AG04450 (cell line): Measurements from ENCODE around the gene ZFP91. TPM values are rescaled to one million over a fixed set of nuclear protein-coding genes. Genes with fewer than 3 reads are reported as not detected.

Source experiments
- CTCF ChIA-PET: fragments of 300-600, 350-600 bp; formaldehyde crosslinking; extraction: SDS; loops from one replicate; lab custom pipeline; 2022; ENCODE audit warnings: antibody characterized with exemption, inconsistent platforms; lab: Charles Lee
- POLR2A ChIA-PET: fragments of 350-600 bp; formaldehyde crosslinking; extraction: SDS; loops from one replicate; lab custom pipeline; 2021; ENCODE audit warnings: antibody characterized with exemption, inconsistent platforms; lab: Yijun Ruan, JAX
- DNase-seq: peaks from one replicate; pipeline ENCODE4 v3.0.0-alpha.2; 2011; ENCODE audit warnings: low read depth, low spot score
- H3K27ac ChIP-seq: one replicate; pipeline ENCODE4 v1.5.1; 2012; ENCODE audit warnings: low read depth, low read length, control low read depth
- H3K27me3 ChIP-seq: one replicate; pipeline ENCODE4 v1.6.0; 2012; ENCODE audit warnings: low read length; ENCODE audit not compliant: control insufficient read depth, insufficient read depth
- H3K4me3 ChIP-seq: 2 replicates; pipeline ENCODE4 v1.5.1; 2011; ENCODE audit warnings: mild to moderate bottlenecking, low read depth, low read length, control low read depth
- H3K9me3 ChIP-seq: 2 replicates; pipeline ENCODE4 v1.5.1; 2012; ENCODE audit warnings: low read length; ENCODE audit not compliant: control insufficient read depth, insufficient read depth
- polyA plus RNA-seq: library from polyadenylated mRNA; depleted of rRNA; stranded (reverse); fragments of >200 nt; gene quantifications from 2 replicates; pipeline ENCODE4 v1.2.3, GENCODE V29; 2011
- TF ChIP-seq, protein P1 (sequence below): IDR thresholded peaks from 2 replicates; pipeline ENCODE4 v1.5.1; 2011; ENCODE audit warnings: low read depth, low read length, control low read depth, inconsistent platforms

ZFP91 gene
- polyA plus RNA-seq, 1 experiment: 47.9 TPM

GRCh38 chr11:58576887-58577471 is 1.9 kb upstream of the ZFP91 start:
- Histone ChIP-seq H3K9me3 (no peaks in the 10 kb centered on the region), H3K27ac (peak overlapping the region; percentile 100), H3K27me3 (no peaks in the 10 kb centered on the region), H3K4me3 (peak overlapping the region; percentile 94)
- POLR2A ChIA-PET: interaction anchor here (0.7 to 2.5 kb wide), 2 partner anchors 13 to 50 kb away, joined by 3 to 10 read pairs; no protein-coding TSS in a partner anchor
- CTCF ChIA-PET: interaction anchor here (0.6 to 5.5 kb wide), 27 partner anchors 9 to 862 kb away, joined by 3 to 60 read pairs (median 3); partner anchors contain the start of gene DTX4
- no peak for DNase-seq
- TF ChIP-seq, protein P1, sequence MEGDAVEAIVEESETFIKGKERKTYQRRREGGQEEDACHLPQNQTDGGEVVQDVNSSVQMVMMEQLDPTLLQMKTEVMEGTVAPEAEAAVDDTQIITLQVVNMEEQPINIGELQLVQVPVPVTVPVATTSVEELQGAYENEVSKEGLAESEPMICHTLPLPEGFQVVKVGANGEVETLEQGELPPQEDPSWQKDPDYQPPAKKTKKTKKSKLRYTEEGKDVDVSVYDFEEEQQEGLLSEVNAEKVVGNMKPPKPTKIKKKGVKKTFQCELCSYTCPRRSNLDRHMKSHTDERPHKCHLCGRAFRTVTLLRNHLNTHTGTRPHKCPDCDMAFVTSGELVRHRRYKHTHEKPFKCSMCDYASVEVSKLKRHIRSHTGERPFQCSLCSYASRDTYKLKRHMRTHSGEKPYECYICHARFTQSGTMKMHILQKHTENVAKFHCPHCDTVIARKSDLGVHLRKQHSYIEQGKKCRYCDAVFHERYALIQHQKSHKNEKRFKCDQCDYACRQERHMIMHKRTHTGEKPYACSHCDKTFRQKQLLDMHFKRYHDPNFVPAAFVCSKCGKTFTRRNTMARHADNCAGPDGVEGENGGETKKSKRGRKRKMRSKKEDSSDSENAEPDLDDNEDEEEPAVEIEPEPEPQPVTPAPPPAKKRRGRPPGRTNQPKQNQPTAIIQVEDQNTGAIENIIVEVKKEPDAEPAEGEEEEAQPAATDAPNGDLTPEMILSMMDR: peak; percentile 53

DNA sequence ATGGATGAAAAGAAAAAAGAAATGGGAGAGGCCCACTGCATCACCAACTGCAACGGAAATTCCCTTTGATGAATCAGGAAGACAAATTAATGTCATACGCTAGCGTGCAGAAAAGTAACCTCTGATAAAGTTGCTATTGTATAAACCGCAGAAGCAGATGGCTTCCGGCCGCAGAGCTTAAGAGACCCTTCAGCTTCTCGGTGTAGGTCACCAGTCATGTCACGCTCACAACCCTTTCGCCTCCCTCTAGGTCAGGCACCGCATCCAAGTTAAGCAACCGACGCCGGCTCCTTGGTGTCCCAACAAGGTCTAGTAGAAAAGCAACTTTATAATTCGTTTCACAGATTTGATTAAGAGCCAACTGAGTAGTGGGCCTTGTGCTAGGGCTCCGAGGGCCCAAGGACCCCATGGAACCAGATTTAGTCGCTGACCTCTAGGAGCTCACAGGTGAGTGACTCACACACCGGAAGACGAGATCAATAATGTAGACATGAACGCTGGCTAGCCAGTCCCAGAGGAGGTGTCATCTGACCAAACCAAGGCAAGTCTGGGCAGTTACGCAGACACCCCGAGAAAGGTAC is 1.2 kb upstream of the ZFP91 start:
- Histone ChIP-seq H3K27ac (peak overlapping the region; percentile 100), H3K9me3 (no peaks in the 10 kb centered on the region), H3K4me3 (peak overlapping the region; percentile 94), H3K27me3 (no peaks in the 10 kb centered on the region)
- POLR2A ChIA-PET: interaction anchor here (2.5 kb wide), 1 partner anchor 50 kb away, joined by 10 read pairs; no protein-coding TSS in a partner anchor
- peak; percentile 77 for DNase-seq
- CTCF ChIA-PET: interaction anchor here (1.0 to 5.5 kb wide), 10 partner anchors 10 to 211 kb away, joined by 3 to 60 read pairs (median 15); no protein-coding TSS in a partner anchor
- TF ChIP-seq, protein P1: no peak

GRCh38 chr11:58578136-58578634 is 678 bp upstream of the ZFP91 start:
- Histone ChIP-seq H3K27me3 (no peaks in the 10 kb centered on the region), H3K4me3 (peak overlapping the region; percentile 94), H3K27ac (peak overlapping the region; percentile 100), H3K9me3 (no peaks in the 10 kb centered on the region)
- TF ChIP-seq, protein P1: no peak
- POLR2A ChIA-PET: interaction anchor here (2.5 kb wide), 1 partner anchor 49 kb away, joined by 10 read pairs; no protein-coding TSS in a partner anchor
- DNase-seq: peak; percentile 98
- CTCF ChIA-PET: interaction anchor here (1.7 to 5.5 kb wide), 8 partner anchors 10 to 210 kb away, joined by 4 to 60 read pairs (median 22); no protein-coding TSS in a partner anchor

GRCh38 chr11:58579192-58580129 is 598 bp downstream of the ZFP91 start:
- no peaks in the 10 kb centered on the region for H3K27me3 ChIP-seq
- no peaks in the 10 kb centered on the region for H3K9me3 ChIP-seq
- POLR2A ChIA-PET: interaction anchor here (0.6 kb wide), 1 partner anchor 1064 kb away, joined by 3 read pairs; the partner anchor contains the start of gene SLC43A1
- CTCF ChIA-PET: interaction anchor here (0.7 to 5.5 kb wide), 6 partner anchors 10 to 50 kb away, joined by 3 to 60 read pairs (median 4); no protein-coding TSS in a partner anchor
- TF ChIP-seq, protein P1: peak; percentile 76
- H3K4me3 ChIP-seq: peak overlapping the region; percentile 85
- peak overlapping the region; percentile 94 for H3K27ac ChIP-seq
- DNase-seq: peak; percentile 78
